Mammary epithelial cell (primary cell): Measurements from ENCODE around the gene P3R3URF.

ENCODE experiments used
- EZH2 ChIP-seq: IDR thresholded peaks from 2 replicates; pipeline ENCODE4 v1.6.1; 2012; ENCODE audit warnings: low read length, inconsistent platforms, borderline replicate concordance
- TF ChIP-seq, protein P1 (sequence below), 2 donors: IDR thresholded peaks in 1 of 2; conservative IDR thresholded peaks in 1 of 2; 2 replicates each; pipeline ENCODE4 v1.5.1; 2011 to 2012; ENCODE audit warnings: inconsistent platforms in 2 of 2, low read length in 2 of 2, mild to moderate bottlenecking in 2 of 2, control low read depth in 1 of 2, low read depth in 1 of 2; ENCODE audit not compliant: insufficient read depth in 1 of 2; ENCODE audit errors: extremely low read depth in 1 of 2

DNA sequence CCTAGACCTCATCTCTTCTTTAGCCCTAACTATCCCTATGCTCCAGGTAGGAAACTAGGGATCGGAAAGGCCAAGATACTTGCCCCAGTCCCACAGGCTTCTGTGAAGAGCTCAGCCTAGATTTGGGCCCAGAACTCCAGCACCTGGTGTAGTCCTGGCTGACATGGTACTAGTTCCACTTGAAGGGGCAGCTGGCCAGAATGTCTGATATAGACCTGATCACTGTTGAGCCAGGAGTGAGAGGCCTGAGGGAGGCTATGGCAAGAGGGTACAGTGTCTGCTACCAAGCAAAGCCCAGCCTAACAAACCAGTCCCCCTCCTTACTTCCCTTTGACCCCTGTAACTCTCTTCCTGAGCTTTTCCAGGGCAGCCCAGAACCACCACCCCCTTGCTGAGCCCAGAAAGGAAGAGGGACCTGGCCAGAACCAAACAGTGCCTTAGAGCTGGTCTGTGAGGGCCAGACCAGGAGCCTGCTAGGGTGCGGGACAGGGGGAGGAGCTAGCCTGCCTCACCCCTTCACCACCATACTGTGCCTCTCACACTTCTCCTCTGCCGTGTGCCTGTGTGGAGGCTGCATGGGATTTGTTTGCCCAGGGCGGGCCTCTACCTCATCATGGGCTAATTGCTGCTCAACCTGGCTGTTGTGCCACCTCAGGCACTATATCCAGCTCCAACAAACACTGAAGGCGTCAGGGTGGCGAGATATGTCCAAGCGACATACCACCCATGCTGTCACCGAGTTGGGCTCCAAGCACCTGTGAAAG lies 11.0 kb upstream of the P3R3URF start:
- TF ChIP-seq, protein P1, sequence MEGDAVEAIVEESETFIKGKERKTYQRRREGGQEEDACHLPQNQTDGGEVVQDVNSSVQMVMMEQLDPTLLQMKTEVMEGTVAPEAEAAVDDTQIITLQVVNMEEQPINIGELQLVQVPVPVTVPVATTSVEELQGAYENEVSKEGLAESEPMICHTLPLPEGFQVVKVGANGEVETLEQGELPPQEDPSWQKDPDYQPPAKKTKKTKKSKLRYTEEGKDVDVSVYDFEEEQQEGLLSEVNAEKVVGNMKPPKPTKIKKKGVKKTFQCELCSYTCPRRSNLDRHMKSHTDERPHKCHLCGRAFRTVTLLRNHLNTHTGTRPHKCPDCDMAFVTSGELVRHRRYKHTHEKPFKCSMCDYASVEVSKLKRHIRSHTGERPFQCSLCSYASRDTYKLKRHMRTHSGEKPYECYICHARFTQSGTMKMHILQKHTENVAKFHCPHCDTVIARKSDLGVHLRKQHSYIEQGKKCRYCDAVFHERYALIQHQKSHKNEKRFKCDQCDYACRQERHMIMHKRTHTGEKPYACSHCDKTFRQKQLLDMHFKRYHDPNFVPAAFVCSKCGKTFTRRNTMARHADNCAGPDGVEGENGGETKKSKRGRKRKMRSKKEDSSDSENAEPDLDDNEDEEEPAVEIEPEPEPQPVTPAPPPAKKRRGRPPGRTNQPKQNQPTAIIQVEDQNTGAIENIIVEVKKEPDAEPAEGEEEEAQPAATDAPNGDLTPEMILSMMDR (conservative IDR thresholded peaks at IDR 0.05 in 1 of 2, IDR thresholded peaks at IDR 0.05 in 1 of 2; ENCODE audit: extremely low read depth in 1 of 2, insufficient read depth in 1 of 2, low read depth in 1 of 2, low read length in 2 of 2) = no peak
- TF ChIP-seq EZH2 = no peak
